ENCODE data around the gene RPUSD4.

The RPUSD4 gene

GRCh38 chr11:126246636-126247035 lies 35.2 kb upstream of the RPUSD4 start:
- TF ChIP-seq CTCF (IDR thresholded peaks at IDR 0.05; ENCODE audit: borderline replicate concordance, control extremely low read depth, extremely low read depth, insufficient read depth, missing control alignments): no peak
- in situ Hi-C loops (cut with MboI; ENCODE audit: low sequenced_read_pairs, unreplicated experiment): no loop called here
- no peak for DNase-seq (ENCODE audit: low spot score)

- TF ChIP-seq CTCF (IDR thresholded peaks at IDR 0.05; ENCODE audit: borderline replicate concordance, control extremely low read depth, extremely low read depth, insufficient read depth, missing control alignments): no peak
- in situ Hi-C loops (cut with MboI; ENCODE audit: low sequenced_read_pairs, unreplicated experiment): no loop called here
These were observed 21.9 kb upstream of the RPUSD4 start for GRCh38 chr11:126233391-126233790.

GRCh38 chr11:126232683-126233082 lies 21.2 kb upstream of the RPUSD4 start:
- in situ Hi-C loops (cut with MboI; ENCODE audit: low sequenced_read_pairs, unreplicated experiment): no loop called here
- no peak for TF ChIP-seq CTCF (IDR thresholded peaks at IDR 0.05; ENCODE audit: borderline replicate concordance, control extremely low read depth, extremely low read depth, insufficient read depth, missing control alignments)
- DNase-seq (ENCODE audit: low spot score): no peak

More at GRCh38 chr11:126233391-126233790, 21.9 kb upstream of the RPUSD4 start:
- no peak for DNase-seq (ENCODE audit: low spot score)

- TF ChIP-seq CTCF (IDR thresholded peaks at IDR 0.05; ENCODE audit: borderline replicate concordance, control extremely low read depth, extremely low read depth, insufficient read depth, missing control alignments): no peak
- in situ Hi-C loops (cut with MboI; ENCODE audit: low sequenced_read_pairs, unreplicated experiment): no loop called here
- no peak for DNase-seq (ENCODE audit: low spot score)
These were observed 20.4 kb upstream of the RPUSD4 start for GRCh38 chr11:126231725-126232459.

- in situ Hi-C loops (cut with MboI; ENCODE audit: low sequenced_read_pairs, unreplicated experiment): no loop called here
- TF ChIP-seq CTCF (IDR thresholded peaks at IDR 0.05; ENCODE audit: borderline replicate concordance, control extremely low read depth, extremely low read depth, insufficient read depth, missing control alignments): no peak
- DNase-seq (ENCODE audit: low spot score): no peak
These were observed 18.5 kb upstream of the RPUSD4 start for GRCh38 chr11:126229858-126230540.

- TF ChIP-seq CTCF (IDR thresholded peaks at IDR 0.05; ENCODE audit: borderline replicate concordance, control extremely low read depth, extremely low read depth, insufficient read depth, missing control alignments): no peak
- no peak for DNase-seq (ENCODE audit: low spot score)
- in situ Hi-C loops (cut with MboI; ENCODE audit: low sequenced_read_pairs, unreplicated experiment): no loop called here
These were observed 15.1 kb upstream of the RPUSD4 start for GRCh38 chr11:126226334-126227084.

Measured in GM13976 (cell line).